ENCODE measurements around the gene NPL. TPM values are rescaled to one million over a fixed set of nuclear protein-coding genes. Genes with fewer than 3 reads are reported as not detected.

Gene NPL
- total RNA-seq, 2 experiments from 2014 or later, result 7.3 to 8.4 TPM

DNA sequence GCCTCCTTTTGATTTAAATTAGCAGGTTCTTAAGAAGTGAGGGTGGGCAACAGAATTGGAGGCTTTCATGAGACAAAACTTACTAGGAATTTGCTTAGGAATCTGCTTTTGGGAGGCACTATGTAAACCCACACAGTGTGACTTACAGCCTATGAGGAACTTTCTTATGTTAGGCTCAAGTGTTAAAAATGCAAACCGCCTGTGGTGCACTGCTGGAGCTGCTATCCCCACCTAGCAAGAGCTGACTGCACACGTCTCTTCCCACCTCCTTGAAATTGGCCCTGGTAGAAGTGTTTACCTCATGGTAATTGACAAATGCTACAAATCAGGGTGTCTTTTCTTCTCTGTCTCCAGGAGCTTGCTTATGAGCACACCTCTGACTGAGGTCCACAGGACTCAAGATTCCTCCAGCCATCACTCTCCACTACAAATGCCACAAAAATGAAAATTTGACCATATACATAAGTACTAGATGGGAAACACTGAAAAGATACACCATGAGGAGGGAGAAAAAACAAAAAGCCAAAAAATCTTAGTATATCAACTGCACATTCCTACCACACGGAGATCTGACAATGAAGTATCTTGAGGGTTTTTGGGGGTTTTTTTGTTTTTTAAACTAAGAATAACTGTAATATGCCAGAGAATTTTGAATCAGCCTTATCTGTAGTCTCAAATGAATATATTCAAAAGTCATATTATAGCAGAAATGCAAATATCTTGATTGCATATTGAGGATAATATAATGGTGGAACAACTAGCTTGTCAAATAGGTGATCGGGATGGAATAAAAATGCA is 18.2 kb upstream of the NPL start:
- ChIA-PET CTCF (interaction anchor here (0.7 to 1.5 kb wide), 2 partner anchors 11 to 176 kb away, joined by 3 to 6 read pairs; no protein-coding TSS in a partner anchor), POLR2A (no interaction called here)

DNA sequence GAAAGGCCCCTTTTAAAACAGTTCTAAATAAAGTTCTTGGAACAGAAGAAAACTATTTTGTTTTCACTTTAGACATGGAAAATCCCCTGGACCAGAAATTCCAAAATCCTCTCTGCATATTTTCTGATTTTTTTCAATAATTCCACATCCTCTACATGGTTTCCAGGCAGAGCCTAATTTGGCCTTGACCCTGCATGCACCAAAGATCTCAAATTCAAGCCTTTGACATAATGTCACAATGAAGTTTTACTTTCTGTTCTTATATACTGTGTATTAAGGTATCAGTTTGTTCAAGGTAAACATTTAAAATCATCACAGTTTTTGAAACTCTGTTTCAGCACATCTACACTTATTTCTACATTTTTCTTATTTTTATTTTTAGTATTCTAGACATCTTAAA is 12.2 kb upstream of the NPL start:
- CTCF ChIA-PET, result no interaction called here
- POLR2A ChIA-PET, result no interaction called here

DNA sequence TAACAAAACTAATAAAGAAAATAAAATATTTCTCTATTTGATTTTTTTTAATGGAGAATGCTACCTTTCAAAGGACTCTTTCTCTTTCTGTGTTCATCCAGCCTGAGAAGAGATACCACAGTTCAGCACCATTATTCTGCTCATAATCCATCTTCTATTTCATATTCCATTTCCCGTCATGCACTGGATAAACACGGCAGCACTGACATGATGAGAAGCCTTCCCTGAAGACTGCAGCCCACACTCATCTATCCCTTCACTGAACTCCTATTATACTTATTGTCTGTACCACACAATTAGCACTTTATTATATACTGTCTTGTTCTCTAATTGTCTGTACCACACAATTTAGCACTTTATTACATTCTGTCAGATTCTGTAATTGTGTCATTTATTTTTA is 10.7 kb upstream of the NPL start:
- POLR2A ChIA-PET, result no interaction called here
- CTCF ChIA-PET, result no interaction called here

DNA sequence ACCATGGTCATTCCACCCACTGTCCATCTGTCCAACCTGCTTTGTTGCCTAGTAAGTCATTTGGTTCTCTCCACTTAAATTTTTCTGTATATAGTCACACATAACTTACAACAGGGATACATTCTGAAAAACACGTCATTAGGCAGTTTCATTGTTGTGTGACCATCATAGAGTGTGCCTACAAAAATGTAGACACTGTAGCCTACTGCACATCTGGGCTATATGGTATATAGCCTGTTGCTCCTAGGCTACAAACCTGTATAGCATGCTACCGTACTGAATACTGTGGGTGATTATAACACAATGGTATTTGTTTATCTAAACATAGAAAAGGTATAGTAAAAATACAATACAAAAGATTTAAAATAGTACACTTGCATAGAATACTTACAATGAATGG is 10.0 kb upstream of the NPL start:
- CTCF ChIA-PET, result interaction anchor here (14.6 kb wide), 1 partner anchor 178 kb away, joined by 459 read pairs; the partner anchor contains the start of genes RGS16 and RNASEL
- POLR2A ChIA-PET, result no interaction called here

DNA sequence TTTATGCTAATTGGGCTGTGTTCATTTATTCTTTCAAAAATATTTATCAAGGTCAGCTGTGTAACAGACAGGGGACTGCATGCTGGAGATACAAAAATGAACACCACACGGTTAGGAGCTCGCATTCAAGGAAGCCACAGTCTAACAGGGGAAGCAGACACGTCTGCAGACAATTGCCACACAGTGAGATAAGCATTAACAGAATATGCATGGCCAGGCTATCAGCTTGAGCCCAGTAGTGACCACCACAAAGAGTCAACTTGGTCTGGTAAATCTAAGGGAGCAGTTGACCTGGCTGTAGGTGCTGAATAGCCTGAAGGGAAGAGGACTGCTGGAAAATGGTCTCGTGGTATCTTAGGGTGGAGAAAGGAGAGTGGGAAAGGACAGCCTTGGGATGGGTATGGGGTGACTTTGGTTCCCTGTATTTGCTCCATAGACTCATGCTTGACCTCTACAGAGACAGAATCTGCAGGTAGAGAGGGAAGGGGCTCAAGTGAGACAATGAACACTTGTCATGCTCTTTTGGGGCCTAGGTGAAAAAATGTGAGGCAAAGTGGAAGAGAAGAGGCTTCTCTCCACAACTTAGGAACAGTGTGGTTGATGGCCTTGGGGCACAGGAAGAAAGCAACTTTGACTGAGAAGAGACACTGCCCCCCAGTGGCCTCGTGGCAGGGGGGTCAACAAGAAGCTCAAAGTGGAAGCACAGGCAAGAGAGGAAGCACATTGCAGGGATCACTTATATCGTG is 7.6 kb upstream of the NPL start:
- ChIA-PET CTCF (interaction anchor here (0.6 to 14.6 kb wide), 14 partner anchors 9 to 387 kb away, joined by 3 to 459 read pairs (median 4); partner anchors contain the start of genes RGS16 and RNASEL), POLR2A (interaction anchor here (0.8 to 1.1 kb wide), 2 partner anchors 179 to 181 kb away, joined by 3 to 5 read pairs; no protein-coding TSS in a partner anchor)

DNA sequence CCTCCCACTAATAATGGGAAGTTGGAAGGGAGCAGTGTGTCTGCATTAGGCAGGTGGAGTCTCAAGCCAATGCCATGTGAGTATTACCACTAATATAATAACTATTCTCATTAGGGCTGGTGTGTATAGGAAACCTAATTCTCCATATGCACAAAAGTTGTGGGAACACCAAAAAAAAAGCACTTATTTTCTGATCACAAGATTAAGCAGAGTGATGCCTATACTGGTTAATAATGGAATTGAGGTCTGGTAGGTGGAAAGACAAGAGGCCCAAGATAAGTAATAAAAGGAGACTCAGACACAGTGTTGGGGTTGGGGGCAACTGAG is 7.0 kb upstream of the NPL start:
- POLR2A ChIA-PET, result interaction anchor here (0.8 to 1.1 kb wide), 2 partner anchors 179 to 181 kb away, joined by 3 to 5 read pairs; no protein-coding TSS in a partner anchor

DNA sequence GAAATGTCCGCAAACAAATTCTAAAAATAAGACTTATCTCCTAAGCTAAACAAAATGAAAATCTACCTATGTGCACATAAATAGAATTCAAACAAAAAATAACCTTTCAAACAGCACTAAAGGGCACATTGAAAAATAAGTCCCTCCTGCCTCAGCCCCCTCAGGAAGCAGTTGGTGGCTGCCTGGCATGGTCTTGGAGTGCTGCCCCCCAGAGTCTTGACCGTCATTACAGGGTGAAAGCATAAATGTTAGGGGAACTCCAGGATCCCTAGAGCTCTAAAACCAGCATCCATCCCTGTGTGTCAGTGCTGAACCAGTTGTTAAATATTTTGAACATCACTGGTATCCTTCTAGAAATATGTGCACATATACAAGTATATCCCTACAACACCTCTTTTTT is 6.5 kb upstream of the NPL start:
- ChIA-PET POLR2A (no interaction called here), CTCF (interaction anchor here (0.6 to 14.6 kb wide), 10 partner anchors 11 to 295 kb away, joined by 3 to 459 read pairs (median 4); partner anchors contain the start of genes RGS16 and RNASEL)

More for the DNA sequence above, 7.0 kb upstream of the NPL start:
- CTCF ChIA-PET, result interaction anchor here (0.6 to 14.6 kb wide), 14 partner anchors 8 to 388 kb away, joined by 3 to 459 read pairs (median 4); partner anchors contain the start of genes RGS16 and RNASEL

DNA sequence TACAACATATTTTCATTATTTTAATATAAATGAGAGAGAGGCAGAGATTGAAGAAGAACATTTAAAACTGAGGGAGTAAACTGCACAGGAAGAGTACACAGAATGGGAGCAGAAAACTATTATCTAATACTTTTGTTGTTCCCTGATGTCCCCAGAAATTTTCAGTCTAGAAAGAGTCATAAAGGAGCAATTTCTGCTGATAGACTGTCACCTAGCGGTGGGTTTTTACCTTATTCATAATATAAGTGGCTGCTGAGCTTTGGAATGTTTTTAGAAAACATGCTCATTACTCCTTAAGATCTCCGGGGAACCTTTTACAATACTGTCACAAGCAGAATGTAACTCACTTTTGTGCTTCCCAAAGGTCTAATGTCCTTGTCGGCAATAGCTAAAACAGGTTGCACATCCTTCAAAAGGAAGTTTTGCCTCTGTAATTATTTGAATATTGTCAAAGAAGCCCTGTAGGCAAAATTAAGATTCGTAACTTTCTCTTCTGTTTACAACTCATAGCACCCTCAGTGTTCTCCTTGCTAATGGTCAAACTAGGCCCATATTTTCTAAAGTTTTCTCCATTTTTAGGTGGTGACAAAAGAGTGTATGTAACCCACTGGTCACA is 4.9 kb upstream of the NPL start:
- ChIA-PET POLR2A (no interaction called here), CTCF (interaction anchor here (0.5 to 14.6 kb wide), 3 partner anchors 15 to 183 kb away, joined by 3 to 459 read pairs (median 3); partner anchors contain the start of genes RGS16 and RNASEL)

DNA sequence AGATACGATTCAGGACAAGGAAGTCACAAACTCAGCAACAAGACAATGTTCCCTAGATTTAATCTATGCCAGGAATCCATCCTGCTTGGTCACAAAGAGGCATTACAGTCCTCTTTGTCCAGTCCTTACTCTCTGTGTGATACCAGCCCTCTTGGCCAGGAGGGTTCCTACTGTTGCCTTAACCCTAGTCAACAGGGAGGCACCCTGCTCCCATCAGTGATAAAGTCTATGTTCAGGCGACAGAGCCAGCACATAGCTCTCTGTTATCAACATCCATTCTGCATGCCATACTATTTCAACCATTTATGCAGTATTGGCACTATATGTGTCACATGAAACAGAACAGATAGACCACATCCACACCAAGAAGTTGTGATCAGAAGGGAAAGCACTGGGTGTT is 4.4 kb upstream of the NPL start:
- POLR2A ChIA-PET, result no interaction called here
- CTCF ChIA-PET, result interaction anchor here (0.5 to 14.6 kb wide), 2 partner anchors 102 to 183 kb away, joined by 3 to 459 read pairs; partner anchors contain the start of genes RGS16 and RNASEL

DNA sequence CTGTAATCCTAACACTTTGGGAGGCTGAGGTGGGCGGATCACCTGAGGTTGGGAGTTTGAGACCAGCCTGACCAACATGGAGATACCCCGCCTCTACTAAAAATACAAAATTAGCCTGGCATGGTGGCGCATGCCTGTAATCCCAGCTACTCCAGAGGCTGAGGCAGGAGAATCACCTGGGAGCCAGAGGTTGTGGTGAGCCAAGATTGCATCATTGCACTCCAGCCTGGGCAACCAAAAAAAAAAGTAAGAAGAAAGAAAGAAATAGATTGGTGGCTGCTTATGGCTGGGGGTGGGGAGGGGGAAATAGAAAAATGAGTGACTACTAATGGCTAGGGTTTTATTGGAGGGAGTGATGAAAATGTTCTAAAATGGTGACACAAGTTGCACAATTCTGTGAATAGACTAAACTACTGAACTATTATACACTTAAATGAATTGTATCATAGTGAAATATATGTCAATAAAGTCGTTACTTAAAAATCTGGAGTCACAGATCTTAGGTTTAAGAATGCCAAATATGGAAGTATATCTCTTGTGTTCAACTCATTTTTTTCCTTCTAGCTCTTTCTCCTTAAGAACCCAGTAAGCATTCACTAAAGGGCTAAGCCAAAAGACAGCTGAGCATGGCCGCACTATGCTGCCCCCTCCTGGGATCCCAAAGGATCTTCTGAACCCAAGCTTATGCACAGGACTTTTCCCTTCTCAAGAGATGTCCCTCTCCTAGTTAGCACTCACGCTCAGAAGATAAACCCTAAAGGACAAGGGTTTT is 3.2 kb upstream of the NPL start:
- ChIA-PET CTCF (interaction anchor here (0.6 to 14.6 kb wide), 2 partner anchors 184 to 282 kb away, joined by 6 to 459 read pairs; partner anchors contain the start of genes RGS16 and RNASEL), POLR2A (no interaction called here)

DNA sequence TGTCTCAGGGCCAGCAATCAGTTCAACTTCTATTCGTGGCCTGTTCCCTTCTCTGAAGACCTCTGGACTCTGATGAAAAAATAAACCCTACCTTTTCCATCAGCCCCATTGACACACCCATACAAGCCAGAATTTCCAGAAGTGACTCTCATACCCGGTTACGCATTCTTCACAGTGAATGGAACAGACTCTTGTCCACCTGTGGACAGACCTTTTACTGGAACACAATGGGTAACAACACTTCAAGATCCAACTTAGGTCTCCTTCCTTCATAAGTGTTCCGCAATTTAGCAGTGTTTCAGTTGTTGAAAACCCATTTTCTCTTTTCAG is 2.6 kb upstream of the NPL start:
- CTCF ChIA-PET, result interaction anchor here (14.6 kb wide), 1 partner anchor 185 kb away, joined by 459 read pairs; the partner anchor contains the start of genes RGS16 and RNASEL
- POLR2A ChIA-PET, result no interaction called here

DNA sequence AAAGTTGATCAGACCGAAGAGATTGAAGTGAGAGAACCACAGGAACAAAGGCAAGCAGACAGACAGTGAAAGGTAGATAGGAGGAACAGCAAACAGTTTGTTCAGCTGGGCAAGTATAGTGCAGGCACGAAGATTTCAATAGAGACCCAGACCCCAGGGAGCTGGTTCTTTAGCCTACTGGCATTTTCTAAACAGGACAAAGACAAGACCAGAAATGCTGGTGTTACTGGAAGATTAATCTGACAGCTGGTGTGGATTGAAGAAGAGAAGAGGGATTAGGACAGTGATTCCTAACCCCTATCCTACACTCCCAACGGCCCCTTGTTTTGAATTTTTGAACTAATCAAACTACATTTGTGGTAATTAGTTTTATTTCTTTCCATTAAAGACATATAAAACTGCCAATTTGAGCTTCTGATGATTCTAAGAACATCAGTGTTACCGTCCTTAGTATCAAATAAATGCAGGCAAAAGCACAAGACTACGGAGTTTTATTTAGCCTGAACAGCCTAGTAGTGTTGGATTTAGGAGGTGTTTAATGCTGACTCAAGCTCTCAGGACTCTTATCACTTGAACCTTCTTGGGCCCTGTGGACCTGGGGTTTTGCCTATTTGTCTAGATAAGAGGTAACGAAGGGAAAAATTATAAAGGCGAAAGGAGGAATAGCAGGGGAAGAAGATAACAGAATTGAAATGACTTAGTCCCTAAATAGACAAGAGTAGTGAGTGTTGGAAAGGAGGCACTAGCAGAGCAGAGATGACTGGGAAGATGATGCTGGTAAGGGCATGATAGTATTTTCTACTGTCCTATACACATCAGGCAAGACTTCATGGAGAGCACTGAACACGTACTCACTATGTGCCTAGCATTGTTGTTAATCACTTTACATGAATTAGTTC is 2.0 kb downstream of the NPL start:
- ChIA-PET CTCF (interaction anchor here (1.5 to 14.6 kb wide), 2 partner anchors 9 to 190 kb away, joined by 3 to 459 read pairs; partner anchors contain the start of genes RGS16 and RNASEL), POLR2A (no interaction called here)

DNA sequence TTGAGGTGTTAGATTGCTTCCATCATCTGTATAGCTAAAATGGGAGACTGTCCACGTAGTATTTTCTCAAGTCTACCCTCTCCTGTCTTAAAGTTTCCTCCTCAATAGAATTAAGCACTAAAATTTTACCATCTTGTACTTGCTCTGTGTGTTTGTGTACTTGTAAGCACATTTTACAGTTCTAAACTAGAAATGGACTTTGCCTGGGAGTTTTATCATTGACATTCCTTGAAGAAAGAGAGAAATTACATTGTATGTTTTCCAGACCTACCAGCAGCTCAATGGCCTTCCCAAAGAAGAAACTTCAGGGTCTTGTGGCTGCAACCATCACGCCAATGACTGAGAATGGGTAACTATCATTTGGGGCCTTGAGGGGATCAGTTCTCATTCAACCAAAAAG is 4.5 kb downstream of the NPL start:
- CTCF ChIA-PET, result interaction anchor here (14.6 kb wide), 1 partner anchor 192 kb away, joined by 459 read pairs; the partner anchor contains the start of genes RGS16 and RNASEL
- POLR2A ChIA-PET, result no interaction called here

DNA sequence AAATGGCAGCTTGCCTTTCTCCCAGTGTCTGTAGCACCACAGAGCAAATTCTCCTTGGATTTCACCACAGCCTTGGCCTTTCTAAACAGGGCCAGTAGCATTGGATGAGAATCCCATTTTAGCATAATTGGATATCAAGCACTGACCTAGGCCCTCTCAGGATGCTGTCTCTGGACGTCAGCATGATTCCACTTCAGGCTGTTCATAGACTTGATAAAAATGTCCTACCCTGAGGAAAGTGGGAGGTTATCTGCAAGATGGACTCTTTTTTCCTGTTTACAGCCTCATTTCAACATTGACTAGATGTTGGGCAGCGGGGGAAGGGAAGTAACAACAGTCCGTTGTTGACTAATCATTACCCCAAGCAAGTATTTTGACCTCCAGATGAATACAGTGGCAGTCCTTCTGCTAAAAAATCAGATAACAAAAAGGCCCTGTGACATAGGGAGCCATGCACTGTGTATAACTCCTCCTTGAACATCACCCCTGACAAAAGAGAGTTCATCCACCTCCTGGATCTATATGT is 5.2 kb downstream of the NPL start:
- ChIA-PET POLR2A (no interaction called here), CTCF (no interaction called here)

DNA sequence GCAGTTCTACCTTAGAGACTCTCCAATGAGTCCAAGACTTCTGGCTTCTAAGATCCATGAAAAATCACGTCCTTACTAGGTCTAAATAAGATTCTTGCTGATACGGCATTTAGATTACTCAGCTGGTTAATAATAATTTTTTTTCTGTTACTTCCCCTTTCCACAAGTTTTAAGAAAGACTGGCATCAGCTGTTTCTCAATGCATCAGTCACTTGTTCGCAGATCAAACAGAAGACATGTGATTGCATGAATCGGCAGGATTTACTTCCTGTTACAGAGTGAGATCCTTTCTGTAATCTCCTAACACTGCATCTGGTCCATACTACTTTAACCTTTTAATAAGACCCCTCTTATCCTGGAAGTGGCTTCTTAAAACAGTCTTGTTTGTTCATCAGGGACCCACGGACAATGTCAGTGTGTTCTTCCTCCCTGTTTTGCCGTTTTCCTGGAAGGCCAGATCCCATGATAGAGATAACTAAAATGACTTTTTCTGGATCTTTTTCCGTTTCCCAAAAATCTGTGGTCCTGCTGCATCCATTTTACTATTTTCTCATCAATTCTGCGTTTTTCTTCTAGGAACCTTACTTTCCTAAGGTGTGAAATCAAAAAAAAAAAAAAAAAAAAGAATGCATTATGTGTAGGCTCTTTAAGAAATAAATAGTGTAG is 6.1 kb downstream of the NPL start:
- ChIA-PET POLR2A (no interaction called here), CTCF (interaction anchor here (0.7 to 1.6 kb wide), 2 partner anchors 13 to 15 kb away, joined by 5 read pairs; no protein-coding TSS in a partner anchor)

DNA sequence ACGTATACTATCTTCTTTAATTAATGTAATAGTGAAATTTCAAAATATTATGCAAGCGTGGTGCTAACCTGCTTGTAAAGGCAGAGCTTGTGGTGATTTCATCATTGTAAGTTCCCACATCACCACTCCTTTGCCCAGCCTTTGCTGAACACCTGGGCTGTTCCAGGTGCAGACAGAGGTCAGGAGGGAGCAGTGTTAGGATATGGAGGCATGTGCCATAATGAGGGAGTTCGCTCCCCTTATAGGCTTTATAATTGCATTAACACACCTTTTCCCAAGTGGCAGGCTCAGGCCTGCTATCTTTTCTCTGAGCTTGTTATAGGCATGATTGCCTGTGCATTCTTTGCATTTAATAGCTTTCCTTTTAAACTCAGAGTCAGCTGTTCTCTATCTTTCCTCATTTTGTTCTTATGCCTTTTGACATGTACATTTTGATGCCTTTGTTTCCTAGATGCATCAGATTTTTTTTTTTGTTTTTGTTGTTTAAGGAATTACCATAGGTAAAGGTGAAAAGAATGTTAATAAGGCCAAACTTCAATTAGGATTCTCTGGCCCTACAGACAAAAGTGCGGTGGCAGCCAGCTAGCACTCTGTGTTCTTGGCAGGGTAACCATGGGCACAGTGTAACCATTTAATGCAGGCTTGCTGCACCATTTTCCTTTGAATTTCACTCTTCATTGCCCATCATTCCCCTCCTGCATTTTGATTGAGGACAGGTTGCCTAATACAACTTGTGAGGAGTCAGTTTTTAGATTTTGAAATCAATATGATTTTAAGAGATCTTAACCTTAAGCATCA is 12.6 kb downstream of the NPL start:
- ChIA-PET CTCF (no interaction called here), POLR2A (no interaction called here)

DNA sequence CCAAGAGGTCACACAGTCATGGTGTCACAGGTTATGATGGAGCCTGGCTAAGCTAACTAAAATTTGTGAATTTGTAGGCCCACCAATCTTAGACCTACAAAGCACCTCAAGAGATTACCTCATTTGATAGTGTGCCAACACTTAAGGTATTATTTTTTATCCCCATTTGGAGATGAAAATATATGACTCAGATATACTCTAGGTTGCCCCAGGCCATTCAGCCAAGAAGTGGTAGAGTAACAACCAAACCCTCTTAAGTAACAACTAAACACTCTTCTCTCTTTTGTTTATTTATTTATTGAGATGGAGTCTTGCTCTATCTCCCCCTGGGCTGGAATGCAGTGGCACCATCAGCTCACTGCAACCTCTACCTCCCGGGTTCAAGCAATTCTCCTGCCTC is 14.3 kb downstream of the NPL start:
- ChIA-PET CTCF (no interaction called here), POLR2A (no interaction called here)

Data from activated CD8-positive, alpha-beta memory T cell treated with anti-CD3 and anti-CD28 coated beads for 36 hours (primary cell).